ENCODE results near the gene GDF11. TPM values are rescaled to one million over a fixed set of nuclear protein-coding genes. Genes with fewer than 3 reads are reported as not detected.

Gene GDF11
- total RNA-seq, 1 experiment from 2014 or later: 5.3 TPM

DNA sequence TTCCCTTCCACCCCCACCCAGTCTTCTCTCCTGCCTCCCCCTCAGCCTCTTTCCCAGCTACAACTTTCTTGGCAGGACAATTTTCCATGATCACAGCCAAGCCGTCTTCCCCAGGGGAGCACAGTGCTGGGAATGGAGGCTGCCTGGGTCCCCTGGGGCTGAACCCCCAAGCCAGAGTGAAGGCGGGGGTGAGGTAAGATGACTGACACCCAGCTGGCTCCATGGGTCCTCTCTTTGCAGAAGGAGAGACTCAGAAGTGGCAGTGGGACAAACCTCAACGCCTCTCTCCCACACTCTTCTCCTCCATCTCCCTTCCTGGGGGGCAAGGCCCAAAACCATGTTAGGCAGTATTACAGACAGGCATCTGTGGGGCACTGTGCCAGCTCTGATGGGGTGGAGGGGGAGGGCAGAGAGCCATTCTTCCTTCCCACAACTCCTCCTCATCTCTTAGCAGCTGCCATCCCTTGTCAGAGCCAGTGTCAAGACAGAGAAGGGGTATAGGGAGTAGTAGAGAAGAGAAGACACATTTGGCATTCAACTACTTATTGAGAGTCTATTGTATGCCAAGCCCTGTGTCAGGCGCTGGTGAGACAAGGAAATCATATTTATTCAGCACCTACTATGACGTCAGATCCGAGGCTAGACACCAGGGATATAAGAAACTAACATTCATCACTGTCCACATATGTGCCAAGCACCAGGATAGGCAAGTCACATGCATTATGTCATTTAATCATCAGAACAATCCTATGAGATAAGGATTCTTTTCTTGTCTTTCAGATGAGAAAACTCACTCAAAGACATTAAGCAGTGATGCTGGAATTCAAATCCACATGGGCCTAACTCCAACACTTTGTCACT is 38.8 kb upstream of the GDF11 start:
- Histone ChIP-seq H2AFZ (ENCODE audit: low read depth, low read length, poor library complexity, severe bottlenecking) (no peak overlapping the region), H3K36me3 (ENCODE audit: control insufficient read depth in 1 of 2, insufficient read depth in 2 of 2, low read length in 2 of 2) (no peaks in the 10 kb centered on the region), H3K79me2 (ENCODE audit: insufficient read depth, low read length) (no peaks in the 10 kb centered on the region), H4K20me1 (ENCODE audit: insufficient read depth) (no peaks in the 10 kb centered on the region), H3K9me3 (ENCODE audit: control insufficient read depth in 1 of 2, insufficient read depth in 1 of 2, low read depth in 1 of 2, low read length in 2 of 2) (no peaks in the 10 kb centered on the region), H3K9ac (ENCODE audit: low read length) (no peak overlapping the region), H3K4me1 (ENCODE audit: control insufficient read depth in 1 of 2, insufficient read depth in 2 of 2, low read length in 2 of 2) (peaks cover 4 to 18% of the 10 kb centered on the region in 2 experiments; a peak in 3 of 4 replicates), H3K4me2 (ENCODE audit: low read length) (no peak overlapping the region), H3K27me3 (ENCODE audit: insufficient read depth, low read length) (peaks cover 10% of the 10 kb centered on the region; the same call in 1 of the 2 replicates), H3K9me2 (ENCODE audit: insufficient read depth) (no peaks in the 10 kb centered on the region), H3K27ac (ENCODE audit: low read depth, low read length) (no peak overlapping the region), H3K4me3 (replicated peaks in 1 of 2; ENCODE audit: low read depth in 1 of 2, low read length in 2 of 2) (no peak overlapping the region)
- ChIA-PET RAD21 (ENCODE audit: low non-redundant PET in 1 of 2, low total read pairs in 2 of 2, uncharacterized antibody in 2 of 2, unreplicated experiment in 2 of 2) (no interaction called here), CTCF (interaction anchor here (0.6 to 2.9 kb wide), 2 partner anchors 8 to 23 kb away, joined by 4 to 12 read pairs; a partner anchor contains a TSS), POLR2A (no interaction called here)
- DNase-seq (ENCODE audit: low read depth, low spot score) (no peak), ATAC-seq (no peak)
- TF ChIP-seq, protein P1, sequence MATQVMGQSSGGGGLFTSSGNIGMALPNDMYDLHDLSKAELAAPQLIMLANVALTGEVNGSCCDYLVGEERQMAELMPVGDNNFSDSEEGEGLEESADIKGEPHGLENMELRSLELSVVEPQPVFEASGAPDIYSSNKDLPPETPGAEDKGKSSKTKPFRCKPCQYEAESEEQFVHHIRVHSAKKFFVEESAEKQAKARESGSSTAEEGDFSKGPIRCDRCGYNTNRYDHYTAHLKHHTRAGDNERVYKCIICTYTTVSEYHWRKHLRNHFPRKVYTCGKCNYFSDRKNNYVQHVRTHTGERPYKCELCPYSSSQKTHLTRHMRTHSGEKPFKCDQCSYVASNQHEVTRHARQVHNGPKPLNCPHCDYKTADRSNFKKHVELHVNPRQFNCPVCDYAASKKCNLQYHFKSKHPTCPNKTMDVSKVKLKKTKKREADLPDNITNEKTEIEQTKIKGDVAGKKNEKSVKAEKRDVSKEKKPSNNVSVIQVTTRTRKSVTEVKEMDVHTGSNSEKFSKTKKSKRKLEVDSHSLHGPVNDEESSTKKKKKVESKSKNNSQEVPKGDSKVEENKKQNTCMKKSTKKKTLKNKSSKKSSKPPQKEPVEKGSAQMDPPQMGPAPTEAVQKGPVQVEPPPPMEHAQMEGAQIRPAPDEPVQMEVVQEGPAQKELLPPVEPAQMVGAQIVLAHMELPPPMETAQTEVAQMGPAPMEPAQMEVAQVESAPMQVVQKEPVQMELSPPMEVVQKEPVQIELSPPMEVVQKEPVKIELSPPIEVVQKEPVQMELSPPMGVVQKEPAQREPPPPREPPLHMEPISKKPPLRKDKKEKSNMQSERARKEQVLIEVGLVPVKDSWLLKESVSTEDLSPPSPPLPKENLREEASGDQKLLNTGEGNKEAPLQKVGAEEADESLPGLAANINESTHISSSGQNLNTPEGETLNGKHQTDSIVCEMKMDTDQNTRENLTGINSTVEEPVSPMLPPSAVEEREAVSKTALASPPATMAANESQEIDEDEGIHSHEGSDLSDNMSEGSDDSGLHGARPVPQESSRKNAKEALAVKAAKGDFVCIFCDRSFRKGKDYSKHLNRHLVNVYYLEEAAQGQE (IDR thresholded peaks at IDR 0.05; ENCODE audit: low read depth): no peak
- TF ChIP-seq RAD21 (IDR thresholded peaks at IDR 0.05; ENCODE audit: low read depth) (no peak), EZH2phosphoT487 (IDR thresholded peaks at IDR 0.05; ENCODE audit: borderline replicate concordance) (no peak), POLR2A (IDR thresholded peaks at IDR 0.05; ENCODE audit: borderline replicate concordance, extremely low read depth, insufficient read depth, insufficient read length) (no peak)
- BruUV-seq (replicated peaks): no TSS peak
- intact Hi-C loops (cut with micrococcal nuclease): no loop called here
